GM19035 (cell line): ENCODE measurements around the gene SNAP29.
A peak's percentile ranks its signal among the peaks of the same experiment; 100 is the strongest.
"Not testable (repeated sequence)": the region's sequence is repeated elsewhere in the genome, so short reads cannot be mapped to it uniquely, and the experiment has no call there.

Source experiments
- ATAC-seq: cut with Tn5 transposase; IDR thresholded peaks from one replicate; pipeline ENCODE4 v1.9.1; 2021; ENCODE audit not compliant: unreplicated experiment

SNAP29 gene

GRCh38 chr22:20858615-20859416 lies at the start of gene SNAP29, which contains the start of gene PI4KA:
Gene SNAP29 (plus strand): TSS chr22:20859007. CDS start chr22:20859111, 104 bp downstream.
Gene PI4KA (minus strand): TSS chr22:20858811. CDS start chr22:20858725, 86 bp downstream.
- peak; percentile 91 for ATAC-seq

- ATAC-seq: no peak
These were observed 49.1 kb upstream of the SNAP29 start for GRCh38 chr22:20809538-20810185.

GRCh38 chr22:20810645-20811044 lies 48.2 kb upstream of the SNAP29 start:
- no peak for ATAC-seq

GRCh38 chr22:20811171-20811570 lies 47.6 kb upstream of the SNAP29 start:
- ATAC-seq: no peak

- no peak for ATAC-seq
These were observed 46.7 kb upstream of the SNAP29 start for GRCh38 chr22:20811971-20812660.

- ATAC-seq: no peak
These were observed 45.8 kb upstream of the SNAP29 start for GRCh38 chr22:20813056-20813455.

GRCh38 chr22:20814221-20814808 lies 44.5 kb upstream of the SNAP29 start:
- ATAC-seq: no peak

- no peak for ATAC-seq
These were observed 43.2 kb upstream of the SNAP29 start for GRCh38 chr22:20815477-20816050.

- no peak for ATAC-seq
These were observed 42.2 kb upstream of the SNAP29 start for GRCh38 chr22:20816559-20816958.

- no peak for ATAC-seq
These were observed 40.3 kb upstream of the SNAP29 start for GRCh38 chr22:20818471-20818870.

- ATAC-seq: no peak
These were observed 39.3 kb upstream of the SNAP29 start for GRCh38 chr22:20819471-20819870.

GRCh38 chr22:20821717-20822239 lies 37.0 kb upstream of the SNAP29 start:
- ATAC-seq: not testable (repeated sequence)

GRCh38 chr22:20822240-20822639 lies 36.6 kb upstream of the SNAP29 start:
- ATAC-seq: no peak

GRCh38 chr22:20823264-20823663 lies 35.5 kb upstream of the SNAP29 start:
- no peak for ATAC-seq

GRCh38 chr22:20825216-20825615 lies 33.6 kb upstream of the SNAP29 start:
- not testable (repeated sequence) for ATAC-seq

- ATAC-seq: no peak
These were observed 33.2 kb upstream of the SNAP29 start for GRCh38 chr22:20825624-20826023.

GRCh38 chr22:20826373-20827152 lies 32.2 kb upstream of the SNAP29 start:
- ATAC-seq: not testable (repeated sequence)

GRCh38 chr22:20829491-20830134 lies 29.2 kb upstream of the SNAP29 start:
- no peak for ATAC-seq

- ATAC-seq: no peak
These were observed 25.6 kb upstream of the SNAP29 start for GRCh38 chr22:20833225-20833665.
